Activated CD4-positive, alpha-beta memory T cell treated with anti-CD3 and anti-CD28 coated beads for 36 hours (primary cell): Measurements from ENCODE around the gene SLC25A21. TPM values are rescaled to one million over a fixed set of nuclear protein-coding genes. Genes with fewer than 3 reads are reported as not detected.

Experiments
- CTCF ChIA-PET: fragments of 350-600 bp; sonication (Branson Sonifier 250); formaldehyde crosslinking; loops from one replicate; lab custom pipeline; 2021; ENCODE audit warnings: antibody characterized with exemption, inconsistent platforms; lab: Charles Lee
- POLR2A ChIA-PET: fragments of 350-600 bp; sonication (Branson Sonifier 250); formaldehyde crosslinking; loops from one replicate; lab custom pipeline; 2021; ENCODE audit warnings: antibody characterized with exemption; lab: Charles Lee
- DNase-seq: peaks from one replicate; pipeline ENCODE4 v3.0.0-alpha.2; 2020
- H3K27ac Mint-ChIP-seq: one replicate; pipeline ENCODE4 v1.8.0; 2021; ENCODE audit warnings: mixed read lengths
- H3K27me3 Mint-ChIP-seq: one replicate; pipeline ENCODE4 v1.8.0; 2021; ENCODE audit warnings: mixed read lengths
- H3K36me3 Mint-ChIP-seq: one replicate; pipeline ENCODE4 v1.8.0; 2021; ENCODE audit warnings: mixed read lengths
- H3K4me1 Mint-ChIP-seq: one replicate; pipeline ENCODE4 v1.8.0; 2021; ENCODE audit warnings: low read depth, mixed read lengths
- H3K4me3 Mint-ChIP-seq: one replicate; pipeline ENCODE4 v1.8.0; 2021; ENCODE audit warnings: mild to moderate bottlenecking, mixed read lengths
- H3K9me3 Mint-ChIP-seq: one replicate; pipeline ENCODE4 v1.8.0; 2021; ENCODE audit warnings: mixed read lengths
- intact Hi-C: fragments of 100-400 bp; cut with micrococcal nuclease; formaldehyde crosslinking; loops from one replicate; pipeline ENCODE4 v1.15.1; 2023
- microRNA-seq: library from miRNA; unstranded; fragments of <30 nt; microRNA quantifications from one replicate; pipeline ENCODE4 v1.2.0, GENCODE V29; 2022; ENCODE audit warnings: borderline number of aligned reads, borderline microRNAs expressed, borderline replicate concordance
- total RNA-seq, 2 experiments: library from RNA; stranded (reverse); gene quantifications; one replicate each; pipeline ENCODE4 v1.2.3, GENCODE V29; 2021

The SLC25A21 gene
- total RNA-seq, 2 experiments from 2014 or later, result not detected

GRCh38 chr14:36649872-36650650, 522.3 kb downstream of the SLC25A21 start:
- ChIA-PET POLR2A (no interaction called here), CTCF (interaction anchor here (1.2 to 1.3 kb wide), 3 partner anchors 9 to 97 kb away, joined by 3 to 5 read pairs (median 4); no protein-coding TSS in a partner anchor)
- no peaks in the 10 kb centered on the region for H3K36me3 Mint-ChIP-seq
- no peak for DNase-seq
- no peak overlapping the region for H3K27ac Mint-ChIP-seq
- peaks cover 62% of the 10 kb centered on the region for H3K27me3 Mint-ChIP-seq
- intact Hi-C loops, result no loop called here
- H3K4me1 Mint-ChIP-seq, result no peaks in the 10 kb centered on the region
- no peaks in the 10 kb centered on the region for H3K9me3 Mint-ChIP-seq
- no peak overlapping the region for H3K4me3 Mint-ChIP-seq

- CTCF ChIA-PET, result interaction anchor here (0.8 kb wide), 1 partner anchor 10 kb away, joined by 3 read pairs; no protein-coding TSS in a partner anchor
- POLR2A ChIA-PET, result no interaction called here
- DNase-seq, result no peak
- Mint-ChIP-seq H3K27ac (no peak overlapping the region), H3K9me3 (no peaks in the 10 kb centered on the region), H3K4me3 (no peak overlapping the region), H3K27me3 (peaks cover 55% of the 10 kb centered on the region), H3K36me3 (no peaks in the 10 kb centered on the region), H3K4me1 (no peaks in the 10 kb centered on the region)
- intact Hi-C loops, result no loop called here
Measured at GRCh38 chr14:36647824-36648753, 524.3 kb downstream of the SLC25A21 start.

- Mint-ChIP-seq H3K9me3 (no peaks in the 10 kb centered on the region), H3K27me3 (peaks cover 50% of the 10 kb centered on the region), H3K36me3 (no peaks in the 10 kb centered on the region), H3K27ac (no peak overlapping the region), H3K4me3 (no peak overlapping the region), H3K4me1 (no peaks in the 10 kb centered on the region)
- intact Hi-C loops, result no loop called here
- ChIA-PET POLR2A (no interaction called here), CTCF (no interaction called here)
- no peak for DNase-seq
Measured at GRCh38 chr14:36647417-36647823, 525.0 kb downstream of the SLC25A21 start.

GRCh38 chr14:36646664-36647416, 525.6 kb downstream of the SLC25A21 start:
- H3K27ac Mint-ChIP-seq, result no peak overlapping the region
- no peaks in the 10 kb centered on the region for H3K9me3 Mint-ChIP-seq

GRCh38 chr14:36633580-36633979, 538.8 kb downstream of the SLC25A21 start:
- no peak overlapping the region for H3K27ac Mint-ChIP-seq
- ChIA-PET CTCF (no interaction called here), POLR2A (no interaction called here)
- no peaks in the 10 kb centered on the region for H3K36me3 Mint-ChIP-seq
- H3K4me1 Mint-ChIP-seq, result no peaks in the 10 kb centered on the region
- H3K4me3 Mint-ChIP-seq, result no peak overlapping the region
- H3K27me3 Mint-ChIP-seq, result peaks cover 9% of the 10 kb centered on the region
- no peak for DNase-seq
- intact Hi-C loops, result no loop called here
- peaks cover 2% of the 10 kb centered on the region for H3K9me3 Mint-ChIP-seq

More at GRCh38 chr14:36646664-36647416, 525.6 kb downstream of the SLC25A21 start:
- intact Hi-C loops, result no loop called here
- H3K4me3 Mint-ChIP-seq, result no peak overlapping the region
- DNase-seq, result no peak
- CTCF ChIA-PET, result interaction anchor here (1.6 kb wide), 1 partner anchor 10 kb away, joined by 4 read pairs; no protein-coding TSS in a partner anchor
- peaks cover 47% of the 10 kb centered on the region for H3K27me3 Mint-ChIP-seq
- H3K36me3 Mint-ChIP-seq, result no peaks in the 10 kb centered on the region
- no peaks in the 10 kb centered on the region for H3K4me1 Mint-ChIP-seq
- POLR2A ChIA-PET, result no interaction called here

Small RNAs within 50 kb of the gene (microRNA-seq; reads per million reads assigned to microRNA genes)
- not detected for gene MIR4503

Other genes with a start within 250 kb of the SLC25A21 start
- gene MIPOL1, start 25.3 kb upstream of the SLC25A21 start, total RNA-seq, result under 1 TPM; 0.14 to 0.51 TPM